Tibial nerve (tissue), 4 donors: ENCODE results near the gene SMYD3. TPM values are rescaled to one million over a fixed set of nuclear protein-coding genes. Genes with fewer than 3 reads are reported as not detected.

Experiments
- DNase-seq, 2 donors: peaks; one replicate each; pipeline ENCODE4 v3.0.0-alpha.2; 2019; ENCODE audit warnings: low spot score in 2 of 2
- H3K27ac ChIP-seq, 4 donors: fragments of 200-600 bp; sonication (generic) in 3 of 4; one replicate each; pipeline ENCODE4 v1.5.1; 2017 to 2019; ENCODE audit warnings: mild to moderate bottlenecking in 1 of 4
- H3K27me3 ChIP-seq, 2 donors: fragments of 200-600 bp; sonication (generic) in 1 of 2; one replicate each; pipeline versions ENCODE4 v1.5.1 to v1.6.0; 2017 to 2019
- H3K36me3 ChIP-seq, 3 donors: fragments of 200-600 bp; sonication (generic); one replicate each; pipeline ENCODE4 v1.5.1; 2018 to 2019
- H3K4me1 ChIP-seq, 4 donors: fragments of 200-600 bp; sonication (generic) in 3 of 4; one replicate each; pipeline ENCODE4 v1.5.1; 2017 to 2019
- H3K4me3 ChIP-seq, 4 donors: fragments of 200-600 bp; sonication (generic) in 3 of 4; one replicate each; pipeline ENCODE4 v1.5.1; 2017 to 2019; ENCODE audit warnings: mild to moderate bottlenecking in 1 of 4, moderate library complexity in 1 of 4
- H3K9me3 ChIP-seq, 4 donors: fragments of 200-600 bp; sonication (generic) in 3 of 4; one replicate each; pipeline ENCODE4 v1.5.1; 2017 to 2019
- EP300 ChIP-seq, 2 donors: sonication (generic); formaldehyde crosslinking; IDR thresholded peaks; one replicate each; pipeline ENCODE4 v1.6.1; 2017; ENCODE audit warnings: antibody characterized with exemption in 2 of 2, mild to moderate bottlenecking in 1 of 2
- POLR2A ChIP-seq, 2 donors: fragments of 450-650 bp; IDR thresholded peaks; one replicate each; pipeline ENCODE4 v1.6.1; 2017; ENCODE audit warnings: antibody characterized with exemption in 2 of 2, mild to moderate bottlenecking in 2 of 2, moderate library complexity in 2 of 2
- WGBS, 2 donors: methylation state at CpG; one replicate each; pipeline ENCODE4 v1.1.5; 2018; 5-methylcytosine and 5-hydroxymethylcytosine counted together
- total RNA-seq, 4 donors: library from RNA; depleted of rRNA; stranded (reverse); fragments of >200 nt; gene quantifications; one replicate each; pipeline ENCODE4 v1.1.0, GENCODE V29; 2016
- TF ChIP-seq, protein P1 (sequence below), 5 experiments: fragments of 200-600 bp in 3 of 5; fragments of 450-650 bp in 2 of 5; sonication (generic) in 3 of 5; IDR thresholded peaks; one replicate each; pipeline ENCODE4 v1.5.1; 2016 to 2019; ENCODE audit warnings: antibody characterized with exemption in 5 of 5, mild to moderate bottlenecking in 3 of 5, moderate library complexity in 2 of 5

Gene SMYD3
- total RNA-seq, 4 donors from 2014 or later = 22.2 to 30.3 (median 27.0) TPM

DNA sequence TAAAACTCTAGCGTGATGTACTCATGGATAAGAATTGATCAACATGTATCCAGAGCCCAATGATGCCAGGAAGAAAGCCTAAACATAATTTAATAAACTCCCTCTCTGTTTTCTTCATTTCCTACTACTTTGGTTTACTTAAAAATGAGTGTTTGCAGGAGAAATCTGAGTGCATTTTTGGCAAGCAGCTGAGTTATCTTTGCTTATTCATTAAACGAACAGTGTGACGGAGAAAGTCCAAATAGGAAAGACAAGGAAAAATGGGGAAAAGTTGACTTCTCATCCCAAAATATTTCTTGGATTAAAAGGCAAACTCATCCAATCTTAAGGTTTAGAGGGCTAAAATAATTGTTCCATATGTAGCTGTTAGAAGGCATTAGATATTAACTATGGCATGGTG lies 496.7 kb downstream of the SMYD3 start:
- Histone ChIP-seq H3K27me3 (no peaks in the 10 kb centered on the region), H3K4me1 (peaks cover 0 to 7% (median 0%) of the 10 kb centered on the region in 4 donors), H3K27ac (no peak overlapping the region), H3K9me3 (no peaks in the 10 kb centered on the region), H3K4me3 (no peak overlapping the region), H3K36me3 (no peaks in the 10 kb centered on the region)
- TF ChIP-seq EP300 (IDR thresholded peaks at IDR 0.05) (no peak), POLR2A (IDR thresholded peaks at IDR 0.05) (no peak)
- TF ChIP-seq, protein P1, sequence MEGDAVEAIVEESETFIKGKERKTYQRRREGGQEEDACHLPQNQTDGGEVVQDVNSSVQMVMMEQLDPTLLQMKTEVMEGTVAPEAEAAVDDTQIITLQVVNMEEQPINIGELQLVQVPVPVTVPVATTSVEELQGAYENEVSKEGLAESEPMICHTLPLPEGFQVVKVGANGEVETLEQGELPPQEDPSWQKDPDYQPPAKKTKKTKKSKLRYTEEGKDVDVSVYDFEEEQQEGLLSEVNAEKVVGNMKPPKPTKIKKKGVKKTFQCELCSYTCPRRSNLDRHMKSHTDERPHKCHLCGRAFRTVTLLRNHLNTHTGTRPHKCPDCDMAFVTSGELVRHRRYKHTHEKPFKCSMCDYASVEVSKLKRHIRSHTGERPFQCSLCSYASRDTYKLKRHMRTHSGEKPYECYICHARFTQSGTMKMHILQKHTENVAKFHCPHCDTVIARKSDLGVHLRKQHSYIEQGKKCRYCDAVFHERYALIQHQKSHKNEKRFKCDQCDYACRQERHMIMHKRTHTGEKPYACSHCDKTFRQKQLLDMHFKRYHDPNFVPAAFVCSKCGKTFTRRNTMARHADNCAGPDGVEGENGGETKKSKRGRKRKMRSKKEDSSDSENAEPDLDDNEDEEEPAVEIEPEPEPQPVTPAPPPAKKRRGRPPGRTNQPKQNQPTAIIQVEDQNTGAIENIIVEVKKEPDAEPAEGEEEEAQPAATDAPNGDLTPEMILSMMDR (IDR thresholded peaks at IDR 0.05) = no peak
- DNase-seq = no peak
- 94 to 95% methylated on average over 3 of the region's 3 CpGs for WGBS, 2 donors

DNA sequence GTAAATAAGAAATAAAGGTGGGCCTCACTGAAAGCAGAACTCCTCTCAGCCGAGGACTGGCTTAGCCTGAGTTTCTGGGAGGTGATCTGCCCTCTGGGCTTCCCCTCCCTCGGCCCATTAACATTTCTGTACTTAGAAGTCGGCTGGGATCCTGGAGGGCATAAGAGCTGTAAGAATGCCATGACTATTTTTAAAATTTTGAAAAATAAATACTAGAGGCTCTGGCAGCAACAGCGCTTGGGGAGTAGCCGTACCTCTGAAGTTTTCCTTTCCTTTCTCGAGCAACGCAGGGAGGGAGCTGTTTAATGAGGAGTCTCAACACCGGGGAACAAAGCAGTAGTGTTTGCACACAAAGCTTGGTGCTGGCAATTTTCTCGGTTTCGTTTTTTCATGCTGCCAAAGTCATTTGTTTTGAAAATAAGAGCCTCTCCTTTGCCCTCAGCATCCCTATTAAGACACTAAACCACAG lies 498.7 kb downstream of the SMYD3 start:
- H3K27ac ChIP-seq = peak overlapping the region in 1 of 4 donors; percentile 26
- 31 to 35% methylated on average over 10 of the region's 10 CpGs for WGBS, 2 donors

GRCh38 chr1:246005067-246005466 lies 502.0 kb downstream of the SMYD3 start:
- Histone ChIP-seq H3K27me3 (no peaks in the 10 kb centered on the region), H3K4me1 (peaks cover 0 to 7% (median 0%) of the 10 kb centered on the region in 4 donors), H3K27ac (no peak overlapping the region), H3K9me3 (no peaks in the 10 kb centered on the region), H3K36me3 (no peaks in the 10 kb centered on the region), H3K4me3 (no peak overlapping the region)
- WGBS, 2 donors = 50 to 54% methylated on average over 3 of the region's 3 CpGs
- DNase-seq = no peak
- TF ChIP-seq, protein P1 (IDR thresholded peaks at IDR 0.05) = no peak
- peak in 1 of 2 donors; percentile 36 for TF ChIP-seq EP300 (IDR thresholded peaks at IDR 0.05)

More for the DNA sequence above, 498.7 kb downstream of the SMYD3 start:
- Histone ChIP-seq H3K4me3 (peak overlapping the region in 1 of 4 donors; percentile 19), H3K9me3 (no peaks in the 10 kb centered on the region), H3K36me3 (no peaks in the 10 kb centered on the region), H3K27me3 (no peaks in the 10 kb centered on the region), H3K4me1 (peaks cover 0 to 7% (median 0%) of the 10 kb centered on the region in 4 donors)
- no peak for DNase-seq
- no peak for TF ChIP-seq EP300 (IDR thresholded peaks at IDR 0.05)
- TF ChIP-seq, protein P1 (IDR thresholded peaks at IDR 0.05) = no peak
- TF ChIP-seq POLR2A (IDR thresholded peaks at IDR 0.05) = no peak

DNA sequence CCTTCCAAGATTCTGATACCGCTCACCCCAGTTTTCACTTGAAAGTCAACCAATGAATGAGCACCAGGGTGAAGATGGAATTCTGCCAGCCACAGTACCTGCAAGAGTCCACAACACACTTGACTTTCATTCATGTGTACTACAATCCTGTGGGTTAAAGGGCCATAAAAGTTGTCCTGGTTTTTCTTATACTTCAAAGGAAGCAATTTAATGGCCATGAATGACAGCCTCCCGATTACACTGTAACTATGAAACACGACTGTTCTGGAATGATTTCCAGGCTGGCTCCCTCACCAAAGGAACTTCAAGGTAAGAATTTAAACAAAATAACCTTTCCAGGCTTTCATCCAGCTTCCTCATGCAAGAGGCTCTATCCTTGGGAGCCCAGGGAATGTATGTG lies 502.8 kb downstream of the SMYD3 start:
- no peaks in the 10 kb centered on the region for H3K36me3 ChIP-seq
- H3K4me1 ChIP-seq = peaks cover 0 to 7% (median 0%) of the 10 kb centered on the region in 4 donors
- H3K4me3 ChIP-seq = no peak overlapping the region
- no peaks in the 10 kb centered on the region for H3K27me3 ChIP-seq
- no peak overlapping the region for H3K27ac ChIP-seq
- no peak for DNase-seq
- 79 to 81% methylated on average over 3 of the region's 3 CpGs for WGBS, 2 donors
- H3K9me3 ChIP-seq = no peaks in the 10 kb centered on the region
- TF ChIP-seq EP300 (IDR thresholded peaks at IDR 0.05) (no peak), POLR2A (IDR thresholded peaks at IDR 0.05) (no peak)
- TF ChIP-seq, protein P1 (IDR thresholded peaks at IDR 0.05) = no peak

DNA sequence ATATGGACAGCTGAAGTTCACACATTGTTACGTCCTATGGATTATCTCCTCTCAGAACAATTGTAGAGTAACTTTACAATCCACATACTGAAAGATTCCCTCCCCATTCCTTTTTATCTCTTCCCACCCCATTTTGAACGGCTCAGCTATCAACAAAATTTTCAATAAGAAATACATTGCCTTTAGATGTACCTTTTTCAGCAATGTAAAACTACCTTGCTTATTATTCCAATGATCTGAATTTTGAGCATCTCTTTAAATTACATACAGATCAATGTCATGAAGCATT lies 503.7 kb downstream of the SMYD3 start:
- TF ChIP-seq, protein P1 (IDR thresholded peaks at IDR 0.05) = peak in 1 of 5 experiments; percentile 3
- no peak for TF ChIP-seq EP300 (IDR thresholded peaks at IDR 0.05)
- H3K4me3 ChIP-seq = no peak overlapping the region
- DNase-seq = no peak

More for the DNA sequence above, 503.7 kb downstream of the SMYD3 start:
- Histone ChIP-seq H3K27ac (no peak overlapping the region), H3K4me1 (peaks cover 0 to 3% (median 0%) of the 10 kb centered on the region in 4 donors), H3K36me3 (no peaks in the 10 kb centered on the region), H3K27me3 (no peaks in the 10 kb centered on the region), H3K9me3 (no peaks in the 10 kb centered on the region)
- 69 to 73% methylated on average over 2 of the region's 2 CpGs for WGBS, 2 donors
